Activated T-cell treated with anti-CD3 and anti-CD28 coated beads for 4 hours (primary cell): ENCODE measurements around the gene AURKAIP1.

Source experiments
- DNase-seq: peaks from one replicate; pipeline ENCODE4 v3.0.0-alpha.2; 2020

The AURKAIP1 gene

DNA sequence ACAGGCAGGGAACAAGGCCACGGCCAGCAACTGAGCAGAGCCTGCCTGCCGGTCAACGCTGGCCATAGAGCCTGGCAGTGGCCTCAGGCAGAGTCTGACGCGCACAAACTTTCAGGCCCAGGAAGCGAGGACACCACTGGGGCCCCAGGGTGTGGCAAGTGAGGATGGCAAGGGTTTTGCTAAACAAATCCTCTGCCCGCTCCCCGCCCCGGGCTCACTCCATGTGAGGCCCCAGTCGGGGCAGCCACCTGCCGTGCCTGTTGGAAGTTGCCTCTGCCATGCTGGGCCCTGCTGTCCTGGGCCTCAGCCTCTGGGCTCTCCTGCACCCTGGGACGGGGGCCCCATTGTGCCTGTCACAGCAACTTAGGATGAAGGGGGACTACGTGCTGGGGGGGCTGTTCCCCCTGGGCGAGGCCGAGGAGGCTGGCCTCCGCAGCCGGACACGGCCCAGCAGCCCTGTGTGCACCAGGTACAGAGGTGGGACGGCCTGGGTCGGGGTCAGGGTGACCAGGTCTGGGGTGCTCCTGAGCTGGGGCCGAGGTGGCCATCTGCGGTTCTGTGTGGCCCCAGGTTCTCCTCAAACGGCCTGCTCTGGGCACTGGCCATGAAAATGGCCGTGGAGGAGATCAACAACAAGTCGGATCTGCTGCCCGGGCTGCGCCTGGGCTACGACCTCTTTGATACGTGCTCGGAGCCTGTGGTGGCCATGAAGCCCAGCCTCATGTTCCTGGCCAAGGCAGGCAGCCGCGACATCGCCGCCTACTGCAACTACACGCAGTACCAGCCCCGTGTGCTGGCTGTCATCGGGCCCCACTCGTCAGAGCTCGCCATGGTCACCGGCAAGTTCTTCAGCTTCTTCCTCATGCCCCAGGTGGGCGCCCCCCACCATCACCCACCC, 43.7 kb downstream of the AURKAIP1 start, which contains the start of gene TAS1R3:
Gene TAS1R3 (plus strand): TSS at position 213 of the 898 bp plus-strand sequence. CDS start 66 bp downstream, at position 279.
- DNase-seq = no peak

GRCh38 chr1:1330366-1331067, 44.5 kb downstream of the AURKAIP1 start:
- DNase-seq = no peak

DNA sequence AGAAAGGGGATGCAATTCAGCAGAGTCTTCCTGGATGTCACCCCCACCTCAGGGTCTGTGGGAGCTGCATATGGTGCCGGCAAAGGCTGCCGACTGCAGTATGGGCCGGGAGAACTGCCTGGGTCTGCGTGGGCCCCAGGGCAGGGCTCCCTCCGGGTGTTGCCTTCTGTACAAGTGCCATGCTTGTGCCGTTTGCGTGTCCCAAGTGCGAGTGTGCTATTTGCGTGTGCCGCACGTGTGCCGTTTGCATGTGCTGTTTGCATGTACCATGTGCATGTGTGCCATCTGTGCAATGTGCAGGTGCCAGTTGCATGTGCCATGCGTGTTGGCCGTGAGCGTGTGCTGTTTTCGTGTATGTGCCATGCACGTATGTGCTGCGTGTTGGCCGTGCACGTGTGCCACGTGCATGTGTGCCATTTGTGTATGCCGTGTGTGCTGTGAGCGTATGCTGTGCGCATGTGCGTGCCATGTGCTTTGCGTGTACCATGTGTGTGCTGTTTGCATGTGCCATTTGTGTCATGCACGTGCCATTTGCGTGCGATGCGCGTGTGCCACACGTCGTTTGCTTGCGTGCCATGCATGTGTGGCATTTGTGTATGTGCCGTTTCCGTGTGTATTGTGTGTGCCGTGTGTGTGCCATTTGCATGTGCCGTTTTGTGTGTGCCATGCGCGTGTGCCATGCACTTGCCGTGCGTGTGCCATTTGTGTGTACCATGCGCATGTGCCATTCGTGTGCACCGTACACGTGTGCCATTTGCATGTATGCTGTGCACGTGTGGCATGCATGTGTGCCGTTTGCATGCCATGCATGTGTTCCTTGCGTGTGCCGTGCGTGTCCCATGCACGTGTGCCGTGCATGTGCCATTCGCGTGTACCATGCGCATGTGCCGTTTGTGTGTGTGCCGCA, 45.5 kb downstream of the AURKAIP1 start:
- DNase-seq = no peak

- no peak for DNase-seq
Observed at GRCh38 chr1:1328254-1328653, 46.8 kb downstream of the AURKAIP1 start.

- no peak for DNase-seq
Observed at GRCh38 chr1:1327291-1327690, 47.7 kb downstream of the AURKAIP1 start.

DNA sequence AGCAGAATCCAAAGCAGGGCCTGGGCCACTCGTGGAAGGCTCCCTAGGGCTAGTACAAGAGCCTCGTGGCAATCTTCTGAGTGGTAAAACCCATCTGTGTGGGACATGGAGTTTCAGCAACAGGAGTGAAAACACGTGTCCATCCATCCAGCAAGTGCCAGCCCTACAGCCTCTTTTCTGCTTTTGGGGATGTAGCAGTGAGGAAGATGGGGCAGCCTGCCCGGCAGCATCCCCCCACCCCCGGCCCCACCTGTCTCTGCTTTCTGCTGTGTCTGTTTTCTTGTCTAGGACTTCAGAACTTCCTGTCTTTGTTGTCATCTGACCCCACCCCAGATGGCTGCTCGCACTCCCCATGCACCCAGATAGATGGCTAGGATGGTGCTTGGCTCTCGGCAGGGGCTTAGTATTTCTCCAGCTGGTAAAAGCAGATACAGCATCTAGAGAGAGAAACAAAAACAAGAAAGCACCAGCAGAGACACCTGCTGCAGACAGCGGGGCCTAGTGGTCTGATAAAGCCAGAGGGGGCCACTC, 48.9 kb downstream of the AURKAIP1 start:
- DNase-seq = no peak

- no peak for DNase-seq
Observed at GRCh38 chr1:1325288-1326074, 49.5 kb downstream of the AURKAIP1 start.

GRCh38 chr1:1324524-1325287, 50.3 kb downstream of the AURKAIP1 start, which contains the start of the genes CPTP and INTS11:
Gene CPTP (plus strand): TSS chr1:1324802. CDS start chr1:1326911, 2,109 bp downstream.
Gene INTS11 (minus strand): TSS chr1:1324660. CDS start chr1:1324608, 52 bp downstream.
- DNase-seq = peak; percentile 95

DNA sequence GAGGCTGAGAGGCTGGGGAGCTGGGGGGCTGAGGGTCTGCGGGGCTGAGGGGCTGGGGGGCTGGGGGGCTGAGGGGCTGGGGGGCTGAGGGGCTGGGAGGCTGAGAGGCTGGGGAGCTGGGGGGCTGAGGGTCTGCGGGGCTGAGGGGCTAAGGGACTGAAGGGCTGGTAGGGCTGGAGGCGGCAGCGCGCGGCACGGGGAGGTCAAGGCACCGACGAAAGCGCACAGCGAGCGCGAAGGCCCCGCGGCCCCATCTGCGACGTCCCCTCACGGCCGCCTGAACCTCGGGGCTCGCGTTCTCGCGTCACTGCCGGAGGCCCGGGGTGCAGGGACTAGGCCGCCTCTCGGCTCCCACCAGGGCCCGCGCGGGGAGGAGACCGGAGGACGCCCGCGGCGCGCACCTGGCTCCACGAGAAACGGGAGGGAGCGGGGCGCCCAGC, 50.9 kb downstream of the AURKAIP1 start:
- no peak for DNase-seq
